GM12874 (cell line): Measurements from ENCODE around the gene PDK1.

ENCODE experiments used
- TF ChIP-seq, protein P1 (sequence below): IDR thresholded peaks from 2 replicates; pipeline ENCODE4 v1.5.1; 2011; ENCODE audit warnings: low read depth, mild to moderate bottlenecking, control low read depth, low read length, moderate library complexity; ENCODE audit not compliant: insufficient read depth

PDK1 gene

DNA sequence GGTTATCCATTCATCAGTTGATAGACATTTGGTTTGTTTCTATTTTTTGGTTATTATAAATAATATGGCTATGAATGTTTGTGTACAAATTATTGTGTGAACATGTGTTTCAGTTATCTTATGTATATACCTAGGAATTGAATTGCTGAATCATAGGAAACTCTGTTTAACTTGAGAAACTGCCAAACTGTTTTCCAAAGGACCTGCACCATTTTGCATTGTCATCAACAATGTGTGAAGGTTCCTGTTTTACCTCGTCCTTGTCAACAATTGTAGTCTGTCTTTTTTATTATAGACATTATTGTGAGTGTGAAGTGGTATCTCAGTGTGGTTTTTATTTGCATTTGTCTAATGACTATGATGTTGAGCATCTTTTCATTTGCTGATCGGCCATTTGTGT lies 17.1 kb downstream of the PDK1 start:
- TF ChIP-seq, protein P1, sequence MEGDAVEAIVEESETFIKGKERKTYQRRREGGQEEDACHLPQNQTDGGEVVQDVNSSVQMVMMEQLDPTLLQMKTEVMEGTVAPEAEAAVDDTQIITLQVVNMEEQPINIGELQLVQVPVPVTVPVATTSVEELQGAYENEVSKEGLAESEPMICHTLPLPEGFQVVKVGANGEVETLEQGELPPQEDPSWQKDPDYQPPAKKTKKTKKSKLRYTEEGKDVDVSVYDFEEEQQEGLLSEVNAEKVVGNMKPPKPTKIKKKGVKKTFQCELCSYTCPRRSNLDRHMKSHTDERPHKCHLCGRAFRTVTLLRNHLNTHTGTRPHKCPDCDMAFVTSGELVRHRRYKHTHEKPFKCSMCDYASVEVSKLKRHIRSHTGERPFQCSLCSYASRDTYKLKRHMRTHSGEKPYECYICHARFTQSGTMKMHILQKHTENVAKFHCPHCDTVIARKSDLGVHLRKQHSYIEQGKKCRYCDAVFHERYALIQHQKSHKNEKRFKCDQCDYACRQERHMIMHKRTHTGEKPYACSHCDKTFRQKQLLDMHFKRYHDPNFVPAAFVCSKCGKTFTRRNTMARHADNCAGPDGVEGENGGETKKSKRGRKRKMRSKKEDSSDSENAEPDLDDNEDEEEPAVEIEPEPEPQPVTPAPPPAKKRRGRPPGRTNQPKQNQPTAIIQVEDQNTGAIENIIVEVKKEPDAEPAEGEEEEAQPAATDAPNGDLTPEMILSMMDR = no peak

DNA sequence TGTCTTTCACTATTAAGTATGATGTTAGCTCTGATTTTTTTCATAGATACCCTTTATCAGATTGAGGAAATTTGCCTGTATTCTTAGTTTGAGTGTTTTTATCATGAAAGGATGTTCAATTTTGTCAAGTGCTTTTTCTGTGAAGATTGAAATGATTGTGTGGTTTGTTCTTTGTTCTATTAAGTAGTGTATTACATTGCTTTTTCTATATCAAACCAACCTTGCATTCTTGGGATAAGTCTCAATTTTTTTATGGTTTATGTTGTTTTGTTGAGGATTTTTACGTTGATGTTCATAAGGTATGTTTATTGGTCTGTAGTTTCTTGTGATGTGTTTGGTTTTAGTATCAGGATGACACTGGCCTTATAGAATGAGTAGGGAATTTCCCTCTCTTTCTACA lies 19.1 kb downstream of the PDK1 start:
- TF ChIP-seq, protein P1 = no peak

DNA sequence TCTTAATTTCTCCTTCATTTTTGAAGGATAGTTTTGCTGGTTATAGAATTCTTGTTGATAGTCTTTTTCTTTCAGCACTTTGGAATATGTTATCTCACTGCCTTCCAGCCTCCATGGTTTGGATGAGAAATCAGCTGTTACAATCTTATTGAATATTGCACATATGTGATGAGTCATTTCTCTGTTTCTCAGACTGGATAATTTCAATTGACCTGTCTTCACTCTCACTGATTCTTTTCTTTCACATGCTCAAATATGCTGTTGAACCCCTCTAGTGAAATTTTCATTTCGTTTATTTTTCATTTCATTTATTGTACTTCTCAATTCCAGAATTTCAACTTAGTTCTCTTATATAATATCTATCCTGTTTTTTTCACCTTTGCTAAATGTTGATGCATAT lies 22.2 kb downstream of the PDK1 start:
- TF ChIP-seq, protein P1 = no peak

DNA sequence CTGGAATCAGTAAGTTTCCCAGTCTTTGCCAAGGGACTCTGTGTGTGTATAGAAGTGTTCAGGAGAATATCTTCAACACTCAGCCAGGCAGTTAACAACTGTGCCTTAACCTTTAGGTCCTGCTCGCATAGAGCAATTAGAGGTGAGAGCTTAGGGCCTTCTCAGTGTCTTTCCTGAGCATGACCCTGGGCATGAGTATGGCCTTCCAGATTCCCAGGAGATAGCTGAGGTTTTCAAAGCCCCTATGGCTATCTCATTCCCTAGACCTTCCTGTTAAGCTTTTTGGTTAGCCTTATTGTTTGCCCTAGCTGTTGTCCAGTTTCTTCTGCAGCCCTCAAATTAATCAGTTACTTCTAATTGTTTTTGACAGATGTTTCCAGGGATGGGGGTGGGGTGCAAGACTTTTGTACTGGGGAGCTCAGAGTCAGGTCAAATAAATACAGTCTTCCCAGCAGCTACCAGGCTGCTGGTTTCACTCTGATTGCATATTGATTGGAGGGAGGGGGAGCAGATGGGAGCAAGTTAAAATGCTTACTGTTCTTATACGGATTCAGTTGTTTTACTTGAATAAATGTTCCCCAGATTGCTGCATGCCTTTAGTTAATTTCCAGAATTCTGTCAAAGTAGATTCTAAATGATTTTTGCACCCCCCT lies 23.1 kb downstream of the PDK1 start:
- TF ChIP-seq, protein P1 = no peak

DNA sequence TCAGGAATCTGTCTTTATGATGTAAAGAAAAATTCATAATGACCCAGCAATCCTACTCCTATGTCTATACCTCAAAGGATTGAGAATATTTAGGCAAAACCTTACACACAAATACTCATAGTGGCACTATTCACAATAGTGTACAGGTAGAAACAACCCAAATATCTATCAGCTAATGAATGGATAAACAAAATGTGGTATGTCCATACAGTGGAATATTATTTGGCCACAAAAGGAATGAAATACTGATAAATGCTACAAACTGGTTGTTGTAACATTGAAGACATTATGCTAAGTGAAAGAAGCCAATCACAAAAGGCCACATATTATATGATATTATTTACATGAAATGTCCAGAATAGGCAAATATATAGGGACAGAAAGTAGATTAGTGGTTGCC lies 24.7 kb downstream of the PDK1 start:
- TF ChIP-seq, protein P1 = no peak

DNA sequence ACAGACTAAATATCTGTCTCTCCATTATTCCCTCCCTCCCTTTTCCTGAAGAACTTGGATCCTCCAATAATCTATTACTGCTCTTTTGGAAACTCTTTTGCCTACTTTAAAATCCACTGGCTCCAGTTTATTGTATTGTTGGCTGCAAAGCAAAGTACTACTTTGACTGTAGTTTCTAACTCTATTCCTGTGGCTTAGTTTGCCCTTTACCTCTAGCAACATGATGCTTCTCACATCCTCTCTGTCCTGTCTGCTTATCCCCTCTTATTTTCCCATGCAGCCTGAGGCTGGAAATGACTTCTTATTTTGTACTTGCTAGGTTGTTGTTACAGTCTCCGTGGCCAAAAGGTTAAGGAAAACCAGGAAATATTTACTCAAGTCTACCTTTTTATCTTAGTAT lies 26.8 kb downstream of the PDK1 start:
- TF ChIP-seq, protein P1 = no peak

DNA sequence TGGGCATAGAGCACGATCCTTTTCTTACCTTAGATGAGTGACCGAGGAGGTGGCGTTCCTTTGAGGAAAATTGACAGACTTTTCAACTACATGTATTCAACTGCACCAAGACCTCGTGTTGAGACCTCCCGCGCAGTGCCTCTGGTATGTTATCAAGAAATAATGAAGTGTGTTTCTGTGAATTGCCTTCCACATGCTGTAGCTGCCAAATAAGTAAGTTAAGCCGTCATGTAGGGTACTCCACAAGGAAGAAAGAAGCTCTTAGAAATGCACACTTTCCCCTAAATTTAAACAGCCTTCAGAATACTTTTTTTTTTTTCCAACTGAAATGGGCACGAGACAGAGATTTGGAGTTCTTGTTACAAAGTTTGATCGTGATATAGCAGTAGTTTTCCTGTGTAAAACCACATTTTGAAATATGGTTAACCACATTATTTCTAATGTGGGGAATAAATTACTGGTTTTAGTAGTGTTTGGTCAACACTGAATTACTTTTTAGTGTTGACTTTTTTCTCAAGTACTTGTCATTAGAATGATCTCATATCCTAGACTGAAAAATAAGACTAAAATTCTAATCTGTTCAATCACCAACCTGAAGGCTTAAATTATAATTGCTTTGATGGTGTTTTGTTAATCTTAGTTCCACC lies 30.5 kb downstream of the PDK1 start:
- TF ChIP-seq, protein P1 = no peak
